HFFc6 (cell line): ENCODE data around the gene GULP1. TPM values are rescaled to one million over a fixed set of nuclear protein-coding genes. Genes with fewer than 3 reads are reported as not detected.
A peak's percentile ranks its signal among the peaks of the same experiment; 100 is the strongest.

Experiments
- DNase-seq: peaks from one replicate; pipeline ENCODE4 v3.0.0-alpha.2; 2018
- H3K27ac Mint-ChIP-seq: 2 replicates; pipeline ENCODE4 v1.8.0; 2020; ENCODE audit warnings: mild to moderate bottlenecking, mixed read lengths
- H3K27me3 Mint-ChIP-seq: 2 replicates; pipeline ENCODE4 v1.8.0; 2021; ENCODE audit warnings: mild to moderate bottlenecking, moderate library complexity, mixed read lengths; ENCODE audit not compliant: insufficient read depth
- H3K36me3 Mint-ChIP-seq: 2 replicates; pipeline ENCODE4 v1.8.0; 2021; ENCODE audit warnings: low read depth, mixed read lengths
- H3K4me1 Mint-ChIP-seq: 2 replicates; pipeline ENCODE4 v1.8.0; 2020; ENCODE audit warnings: low read depth, mixed read lengths
- H3K4me3 Mint-ChIP-seq: 2 replicates; pipeline ENCODE4 v1.8.0; 2020; ENCODE audit warnings: mild to moderate bottlenecking, moderate library complexity, mixed read lengths
- H3K9me3 Mint-ChIP-seq: 2 replicates; pipeline ENCODE4 v1.8.0; 2020; ENCODE audit warnings: mild to moderate bottlenecking, mixed read lengths
- total RNA-seq, 6 experiments: library from RNA; stranded (reverse); fragmentation: NEBNext Ultra II Directional; extraction: Animal tissue kit (Norgen Biotek cat#: 25700); gene quantifications; 2 replicates in 1 of 6; 3 replicates in 5 of 6; pipeline ENCODE4 v1.2.3, GENCODE V29; 2021
- TF ChIP-seq, protein P1 (sequence below): fragments of 200-600 bp; sonication (generic); IDR thresholded peaks from 2 replicates; pipeline ENCODE4 v1.5.0; 2021; ENCODE audit warnings: antibody characterized with exemption, mild to moderate bottlenecking

The GULP1 gene
- total RNA-seq, 6 experiments from 2014 or later: 33.3 to 76.1 (median 63.9) TPM

- Mint-ChIP-seq H3K27ac (no peak overlapping the region), H3K9me3 (no peaks in the 10 kb centered on the region), H3K4me3 (no peak overlapping the region), H3K4me1 (peaks cover 21% of the 10 kb centered on the region), H3K36me3 (peaks cover 15% of the 10 kb centered on the region), H3K27me3 (no peaks in the 10 kb centered on the region; the same call in 1 of the 2 replicates)
- TF ChIP-seq, protein P1, sequence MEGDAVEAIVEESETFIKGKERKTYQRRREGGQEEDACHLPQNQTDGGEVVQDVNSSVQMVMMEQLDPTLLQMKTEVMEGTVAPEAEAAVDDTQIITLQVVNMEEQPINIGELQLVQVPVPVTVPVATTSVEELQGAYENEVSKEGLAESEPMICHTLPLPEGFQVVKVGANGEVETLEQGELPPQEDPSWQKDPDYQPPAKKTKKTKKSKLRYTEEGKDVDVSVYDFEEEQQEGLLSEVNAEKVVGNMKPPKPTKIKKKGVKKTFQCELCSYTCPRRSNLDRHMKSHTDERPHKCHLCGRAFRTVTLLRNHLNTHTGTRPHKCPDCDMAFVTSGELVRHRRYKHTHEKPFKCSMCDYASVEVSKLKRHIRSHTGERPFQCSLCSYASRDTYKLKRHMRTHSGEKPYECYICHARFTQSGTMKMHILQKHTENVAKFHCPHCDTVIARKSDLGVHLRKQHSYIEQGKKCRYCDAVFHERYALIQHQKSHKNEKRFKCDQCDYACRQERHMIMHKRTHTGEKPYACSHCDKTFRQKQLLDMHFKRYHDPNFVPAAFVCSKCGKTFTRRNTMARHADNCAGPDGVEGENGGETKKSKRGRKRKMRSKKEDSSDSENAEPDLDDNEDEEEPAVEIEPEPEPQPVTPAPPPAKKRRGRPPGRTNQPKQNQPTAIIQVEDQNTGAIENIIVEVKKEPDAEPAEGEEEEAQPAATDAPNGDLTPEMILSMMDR: no peak
- DNase-seq: no peak
These were observed 157.9 kb downstream of the GULP1 start for GRCh38 chr2:188449561-188449960.

DNA sequence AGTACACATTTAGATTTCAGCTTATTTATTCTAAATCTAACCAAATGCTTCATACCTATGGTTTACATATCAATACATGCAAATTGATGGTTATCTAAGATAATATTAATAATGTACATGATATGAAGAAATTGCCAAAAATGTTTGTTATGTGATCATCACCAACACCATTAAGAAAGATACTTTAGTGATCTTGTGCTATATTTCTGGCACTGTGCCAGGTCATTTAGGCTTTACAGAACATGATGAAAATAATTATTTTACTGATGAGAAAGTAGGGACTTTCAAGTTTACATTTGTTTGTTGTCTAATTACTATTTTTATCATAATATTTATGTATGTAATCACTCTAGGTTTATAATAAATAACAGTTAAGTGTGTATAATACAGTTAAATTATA lies 158.3 kb downstream of the GULP1 start:
- Mint-ChIP-seq H3K9me3 (no peaks in the 10 kb centered on the region), H3K4me1 (peaks cover 20% of the 10 kb centered on the region), H3K36me3 (peaks cover 16% of the 10 kb centered on the region), H3K4me3 (no peak overlapping the region), H3K27ac (no peak overlapping the region), H3K27me3 (no peaks in the 10 kb centered on the region; the same call in 1 of the 2 replicates)
- TF ChIP-seq, protein P1: no peak
- DNase-seq: no peak

GRCh38 chr2:188450732-188451483 lies 159.2 kb downstream of the GULP1 start:
- DNase-seq: no peak

GRCh38 chr2:188452084-188452483 lies 160.4 kb downstream of the GULP1 start:
- DNase-seq: no peak
- Mint-ChIP-seq H3K36me3 (peaks cover 23% of the 10 kb centered on the region), H3K27ac (no peak overlapping the region), H3K4me1 (peaks cover 20% of the 10 kb centered on the region), H3K4me3 (no peak overlapping the region), H3K27me3 (no peaks in the 10 kb centered on the region), H3K9me3 (no peaks in the 10 kb centered on the region)
- TF ChIP-seq, protein P1: no peak

More at GRCh38 chr2:188450732-188451483, 159.2 kb downstream of the GULP1 start:
- Mint-ChIP-seq H3K4me1 (peaks cover 20% of the 10 kb centered on the region), H3K27ac (no peak overlapping the region), H3K36me3 (peaks cover 23% of the 10 kb centered on the region), H3K4me3 (0 out of 2 replicates have a peak overlapping the region, but pooled peaks have one; percentile 22), H3K27me3 (no peaks in the 10 kb centered on the region; the same call in 1 of the 2 replicates), H3K9me3 (no peaks in the 10 kb centered on the region)
- TF ChIP-seq, protein P1: no peak

DNA sequence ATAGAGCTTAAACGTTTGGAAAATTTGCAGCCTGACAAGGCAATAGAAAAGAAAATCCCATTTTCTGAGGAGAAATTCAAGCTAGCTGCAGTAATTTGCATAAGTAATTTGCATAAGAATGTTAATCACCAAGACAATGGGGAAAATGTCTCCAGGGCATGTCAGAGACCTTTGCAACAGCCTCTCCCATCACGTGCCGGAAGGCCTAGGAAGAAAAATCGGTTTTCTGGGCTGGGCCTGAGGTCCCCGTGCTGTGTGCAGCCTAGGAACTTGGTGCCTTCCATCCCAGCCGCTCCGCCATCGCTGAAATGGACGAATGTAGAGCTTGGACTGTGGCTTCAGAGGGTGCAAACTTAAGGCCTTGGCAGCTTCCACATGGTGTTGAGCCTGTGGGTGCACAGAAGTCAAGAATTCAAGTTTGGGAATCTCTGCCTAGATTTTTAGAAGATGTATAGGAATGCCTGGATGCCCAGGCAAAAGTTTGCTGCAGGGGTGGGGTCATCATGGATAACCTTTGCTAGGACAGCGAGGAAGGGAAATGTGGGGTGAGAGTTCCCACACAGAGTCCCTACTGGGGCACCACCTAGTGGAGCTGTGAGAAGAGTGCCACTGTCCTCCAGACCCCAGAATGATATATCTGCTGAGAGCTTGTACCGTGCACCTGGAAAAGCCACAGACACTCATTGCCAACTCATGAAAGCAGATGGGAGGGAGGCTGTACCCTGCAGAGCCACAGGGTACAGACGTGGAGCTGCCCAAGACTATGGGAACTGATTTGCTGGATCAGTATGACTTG lies 164.6 kb downstream of the GULP1 start:
- Mint-ChIP-seq H3K27ac (no peak overlapping the region), H3K27me3 (no peaks in the 10 kb centered on the region), H3K36me3 (peaks cover 16% of the 10 kb centered on the region), H3K4me3 (no peak overlapping the region), H3K4me1 (peaks cover 22% of the 10 kb centered on the region), H3K9me3 (no peaks in the 10 kb centered on the region)
- TF ChIP-seq, protein P1: peak; percentile 62; the same call in 1 of the 2 replicates
- no peak for DNase-seq
